Measurements from ENCODE around the gene MYH3.

MYH3 gene

GRCh38 chr17:10614536-10615155 is 42.5 kb downstream of the MYH3 start:
- TF ChIP-seq CTCF (IDR thresholded peaks at IDR 0.05; ENCODE audit: extremely low read depth, missing control alignments), result peak; percentile 70
- DNase-seq (ENCODE audit: low spot score), result peak; percentile 51

- no peak for DNase-seq (ENCODE audit: low spot score)
- TF ChIP-seq CTCF (IDR thresholded peaks at IDR 0.05; ENCODE audit: extremely low read depth, missing control alignments), result no peak
Measured at GRCh38 chr17:10613775-10614513, 43.2 kb downstream of the MYH3 start.

- no peak for DNase-seq (ENCODE audit: low spot score)
- no peak for TF ChIP-seq CTCF (IDR thresholded peaks at IDR 0.05; ENCODE audit: extremely low read depth, missing control alignments)
Measured at GRCh38 chr17:10612957-10613744, 44.0 kb downstream of the MYH3 start.

GRCh38 chr17:10610884-10611283 is 46.2 kb downstream of the MYH3 start:
- no peak for TF ChIP-seq CTCF (IDR thresholded peaks at IDR 0.05; ENCODE audit: extremely low read depth, missing control alignments)
- DNase-seq (ENCODE audit: low spot score), result no peak

GRCh38 chr17:10608244-10608643 is 48.9 kb downstream of the MYH3 start:
- TF ChIP-seq CTCF (IDR thresholded peaks at IDR 0.05; ENCODE audit: extremely low read depth, missing control alignments), result no peak
- DNase-seq (ENCODE audit: low spot score), result no peak

- no peak for TF ChIP-seq CTCF (IDR thresholded peaks at IDR 0.05; ENCODE audit: extremely low read depth, missing control alignments)
- no peak for DNase-seq (ENCODE audit: low spot score)
Measured at GRCh38 chr17:10606110-10606509, 51.0 kb downstream of the MYH3 start.

All from GM20000 (cell line).